GM18505 (cell line): ENCODE results near the gene TAF11L13.

Experiments used
- ATAC-seq: cut with Tn5 transposase; IDR thresholded peaks from one replicate; pipeline ENCODE4 v1.9.1; 2021; ENCODE audit not compliant: unreplicated experiment
- POLR2A ChIP-seq: IDR thresholded peaks from 4 replicates; pipeline ENCODE4 v1.6.1; 2011; ENCODE audit warnings: borderline replicate concordance; ENCODE audit not compliant: insufficient read depth, insufficient read length; ENCODE audit errors: extremely low read depth

TAF11L13 gene

DNA sequence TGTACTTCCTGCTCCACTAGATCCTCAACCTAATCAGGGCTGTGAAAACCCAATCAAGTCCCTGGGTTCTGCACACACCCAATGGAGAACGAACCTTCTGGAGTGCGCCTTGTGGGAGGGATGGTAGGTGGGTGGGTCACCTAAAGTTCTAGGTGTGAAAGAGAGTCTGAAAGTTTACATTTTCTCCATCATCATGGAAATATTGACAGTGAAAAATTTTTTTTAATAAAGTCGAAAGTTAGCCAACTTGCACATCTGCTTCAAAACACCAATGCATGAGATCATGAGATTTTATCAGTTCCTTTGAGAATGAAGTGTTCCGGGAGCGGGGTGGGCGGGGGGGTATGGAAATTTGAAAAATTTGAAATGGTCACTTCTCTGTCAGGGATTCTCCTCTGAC, 24.0 kb downstream of the TAF11L13 start:
- no peak for TF ChIP-seq POLR2A
- no peak for ATAC-seq

DNA sequence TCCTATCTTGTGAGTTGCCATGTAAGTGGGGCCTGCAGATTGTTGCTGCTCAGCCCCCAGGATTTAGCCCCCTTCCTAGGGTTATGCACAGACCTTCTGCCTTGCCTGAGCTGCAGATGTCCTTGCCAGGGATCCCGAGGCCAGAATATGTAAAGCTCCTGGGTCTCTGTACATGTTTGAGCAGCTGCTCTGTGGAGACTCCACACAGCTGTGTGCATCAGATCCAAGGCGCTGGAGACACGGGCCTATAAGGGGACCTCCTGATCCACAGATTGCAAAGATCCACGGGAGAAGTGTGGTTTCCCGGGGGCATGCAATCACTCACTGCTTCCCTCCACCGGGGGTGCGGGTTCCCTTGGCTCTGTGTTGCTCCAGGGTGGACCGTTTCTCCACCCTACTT, 31.3 kb downstream of the TAF11L13 start:
- no peak for TF ChIP-seq POLR2A
- ATAC-seq, result no peak

DNA sequence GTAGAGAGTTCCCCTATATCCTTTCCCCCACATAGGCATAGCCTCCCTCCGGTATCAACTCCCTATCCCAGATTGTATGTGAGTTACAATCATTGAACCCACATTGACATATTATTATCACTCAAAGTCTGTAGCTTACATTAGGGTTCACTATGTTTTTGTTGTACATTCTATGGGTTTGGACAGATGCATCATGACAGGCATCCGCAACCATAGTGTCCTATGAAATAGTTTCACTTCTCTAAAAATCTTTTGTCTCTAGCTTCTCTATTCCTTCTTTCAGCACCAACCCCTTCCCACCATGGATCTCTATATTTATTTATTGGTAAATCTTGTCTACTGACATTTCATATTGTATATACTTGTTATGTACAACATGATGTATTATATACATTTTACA, 33.9 kb downstream of the TAF11L13 start:
- no peak for ATAC-seq
- no peak for TF ChIP-seq POLR2A

DNA sequence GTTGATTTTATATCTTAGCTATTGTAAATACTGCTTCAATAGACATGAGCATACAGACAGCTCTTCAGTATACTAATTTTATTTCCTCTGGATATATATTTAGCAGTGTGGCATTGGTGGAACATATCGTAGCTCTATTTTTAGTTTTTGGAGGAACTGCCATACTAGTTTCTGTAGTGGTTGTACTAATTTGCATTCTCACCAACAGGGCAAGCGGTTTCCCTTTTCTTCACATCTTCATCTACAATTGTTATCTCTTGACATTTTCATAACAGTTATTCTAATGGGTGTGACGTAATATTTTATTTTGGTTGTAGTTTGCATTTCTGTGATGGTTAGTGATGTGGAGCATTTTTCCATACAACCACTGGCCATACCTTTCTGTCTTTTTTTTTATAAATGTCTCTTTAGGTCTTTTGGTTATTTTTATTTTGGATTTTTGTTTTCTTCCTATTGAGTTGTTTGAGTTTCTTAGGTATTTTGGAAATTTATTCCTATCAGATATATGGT, 34.9 kb downstream of the TAF11L13 start:
- no peak for ATAC-seq
- TF ChIP-seq POLR2A, result no peak

DNA sequence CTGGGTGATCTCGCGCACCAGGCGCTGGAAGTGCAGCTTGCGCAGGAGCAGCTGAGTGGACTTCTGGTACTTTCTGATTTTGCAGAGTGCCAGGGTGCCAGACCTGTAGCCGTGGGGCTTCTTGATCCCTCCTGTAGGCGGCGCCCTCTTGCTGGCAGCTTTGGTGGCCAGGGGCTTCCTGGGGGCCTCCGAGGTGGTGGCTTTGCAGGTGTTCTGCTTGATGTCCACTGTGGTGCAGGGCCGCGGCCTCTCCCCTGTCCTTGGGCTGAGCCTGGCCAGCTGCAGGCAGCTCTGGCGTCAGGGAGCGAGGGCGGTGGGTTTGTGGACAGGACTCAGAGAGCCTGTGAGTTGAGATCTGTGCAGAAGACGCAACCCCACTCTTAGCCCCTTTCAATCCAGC, 38.5 kb downstream of the TAF11L13 start:
- ATAC-seq, result no peak
- TF ChIP-seq POLR2A, result no peak

DNA sequence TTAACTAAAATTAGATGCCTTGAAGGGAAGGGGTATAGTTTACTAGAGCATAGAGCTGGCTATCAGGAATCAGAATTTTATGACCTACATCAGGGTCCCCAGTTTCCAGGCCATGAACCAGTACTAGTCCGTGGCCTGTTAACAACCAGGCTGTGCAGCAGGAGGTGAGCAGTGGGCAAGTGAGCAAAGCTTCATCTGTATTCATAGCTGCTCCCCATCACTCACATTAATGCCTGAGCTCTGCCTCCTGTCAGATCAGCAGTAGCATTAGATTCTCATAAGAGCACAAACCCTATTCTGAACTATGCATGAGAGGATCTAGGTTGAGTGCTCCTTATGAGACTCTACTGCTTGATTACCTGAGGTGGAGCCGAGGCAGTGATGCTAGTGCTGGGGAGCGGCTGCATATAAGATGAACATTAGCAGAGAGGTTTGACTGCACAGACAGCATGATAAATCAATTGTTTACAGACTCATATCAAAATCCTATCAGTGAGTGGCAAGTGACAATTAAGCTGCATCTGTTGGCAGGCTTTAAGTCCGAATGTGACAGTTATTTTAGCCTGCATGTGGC, 47.0 kb downstream of the TAF11L13 start:
- no peak for TF ChIP-seq POLR2A

DNA sequence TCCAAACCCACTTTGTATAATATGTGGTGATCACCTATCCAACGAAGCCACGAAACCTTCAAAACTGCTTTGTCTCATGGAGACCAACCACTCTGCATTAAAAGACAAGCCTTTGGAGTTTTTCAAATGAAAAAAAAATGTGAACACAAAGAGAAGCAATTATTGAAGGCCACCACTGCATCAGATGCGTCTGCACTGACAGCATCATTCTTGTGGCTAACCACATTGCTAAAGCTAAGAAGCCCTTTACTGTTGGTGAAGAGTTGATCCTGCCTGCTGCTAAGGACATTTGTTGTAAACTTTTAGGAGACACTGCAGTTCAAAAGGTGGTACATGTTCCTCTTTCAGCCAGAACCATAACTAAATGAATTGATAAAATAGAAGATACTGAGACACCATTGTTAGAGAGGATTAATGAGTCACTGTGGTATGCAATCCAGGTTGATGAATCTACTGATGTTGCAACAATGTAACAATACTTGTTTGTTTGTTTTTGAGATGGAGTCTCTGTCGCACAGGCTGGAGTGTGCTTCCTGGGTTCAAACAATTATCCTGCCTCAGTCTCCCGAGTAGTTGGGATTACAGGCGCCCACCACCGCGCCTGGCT, 47.8 kb downstream of the TAF11L13 start:
- ATAC-seq, result no peak
- TF ChIP-seq POLR2A, result no peak

More for the DNA sequence above, 47.0 kb downstream of the TAF11L13 start:
- no peak for ATAC-seq

DNA sequence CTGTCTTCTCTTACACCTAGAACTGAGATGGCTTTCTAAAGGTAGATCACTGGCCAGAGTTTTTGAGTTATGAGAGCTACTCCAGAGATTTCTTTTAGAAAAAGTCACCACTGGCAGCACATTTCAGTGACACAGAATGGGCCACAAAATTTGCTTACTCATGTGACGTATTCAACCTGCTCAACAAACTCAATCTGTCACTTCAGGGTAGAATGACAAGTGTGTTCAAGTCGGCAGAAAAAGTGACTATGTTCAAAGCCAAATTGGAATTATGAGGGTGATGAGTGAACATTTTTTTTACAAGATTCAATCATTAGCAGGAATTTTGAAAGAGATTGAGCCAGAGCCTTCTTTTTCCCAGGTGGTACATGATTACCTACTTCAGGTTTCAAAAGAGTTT, 48.8 kb downstream of the TAF11L13 start:
- ATAC-seq, result no peak
- no peak for TF ChIP-seq POLR2A
